GDM1 (cell line): Measurements from ENCODE around the gene RXRA.

Experiments used
- DNase-seq: peaks from one replicate; lab custom pipeline; 2025; lab: John Stamatoyannopoulos, UW

Gene RXRA

DNA sequence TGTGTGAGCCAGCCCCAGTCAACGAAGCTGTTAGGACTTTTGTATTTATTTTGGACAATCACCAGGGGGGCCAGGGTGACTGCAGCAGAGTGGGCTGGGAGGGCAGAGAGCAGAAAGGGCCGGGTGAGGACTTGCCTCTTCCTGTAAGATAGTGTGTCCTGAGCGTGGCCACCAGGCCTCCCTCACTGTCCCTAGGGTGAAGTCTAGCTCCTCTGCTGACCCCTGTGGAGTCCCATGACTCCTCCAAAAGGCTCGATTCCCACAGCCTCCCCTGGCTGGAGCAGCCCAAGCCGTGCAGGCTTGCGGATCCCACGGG lies 147.8 kb downstream of the RXRA start:
- DNase-seq: no peak

DNA sequence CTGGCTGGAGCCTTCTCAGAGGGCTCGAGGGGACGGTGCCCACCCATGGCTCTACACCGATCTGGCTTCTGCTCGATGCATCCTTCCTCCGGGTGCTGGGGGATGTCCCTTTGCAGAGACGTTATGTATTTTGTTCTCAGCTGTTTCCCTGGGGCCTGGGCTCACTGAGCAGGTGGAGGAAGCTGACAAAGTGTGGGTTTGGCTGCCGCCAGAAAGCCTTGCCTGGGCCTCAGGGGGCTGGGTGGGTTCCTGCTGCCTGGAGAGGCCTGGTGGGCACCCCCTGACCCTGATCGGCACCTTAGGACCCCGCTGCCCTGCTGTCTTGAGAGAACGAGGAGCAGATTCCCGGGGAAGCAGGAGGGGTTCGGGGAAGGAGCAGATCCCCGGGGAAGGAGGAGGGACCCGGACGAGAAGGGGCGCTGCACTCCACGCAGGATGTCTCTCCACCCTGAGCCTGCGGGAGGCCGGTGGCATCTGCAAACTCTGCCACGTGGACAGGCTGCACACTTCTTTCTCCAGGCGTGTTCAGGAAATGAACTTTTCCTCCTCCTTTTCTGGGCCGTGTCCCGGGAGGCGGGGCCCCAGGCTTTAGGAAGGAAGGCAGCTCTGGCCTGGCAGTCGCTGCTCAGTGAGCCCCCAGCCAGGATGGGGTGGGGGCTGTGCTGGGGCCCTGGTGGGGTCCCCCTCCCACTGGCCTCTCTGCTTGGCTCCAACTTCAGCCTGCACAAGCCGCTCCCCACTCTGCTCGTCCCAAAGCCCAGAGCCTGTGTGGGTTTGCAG lies 148.9 kb downstream of the RXRA start:
- peak; percentile 52 for DNase-seq

DNA sequence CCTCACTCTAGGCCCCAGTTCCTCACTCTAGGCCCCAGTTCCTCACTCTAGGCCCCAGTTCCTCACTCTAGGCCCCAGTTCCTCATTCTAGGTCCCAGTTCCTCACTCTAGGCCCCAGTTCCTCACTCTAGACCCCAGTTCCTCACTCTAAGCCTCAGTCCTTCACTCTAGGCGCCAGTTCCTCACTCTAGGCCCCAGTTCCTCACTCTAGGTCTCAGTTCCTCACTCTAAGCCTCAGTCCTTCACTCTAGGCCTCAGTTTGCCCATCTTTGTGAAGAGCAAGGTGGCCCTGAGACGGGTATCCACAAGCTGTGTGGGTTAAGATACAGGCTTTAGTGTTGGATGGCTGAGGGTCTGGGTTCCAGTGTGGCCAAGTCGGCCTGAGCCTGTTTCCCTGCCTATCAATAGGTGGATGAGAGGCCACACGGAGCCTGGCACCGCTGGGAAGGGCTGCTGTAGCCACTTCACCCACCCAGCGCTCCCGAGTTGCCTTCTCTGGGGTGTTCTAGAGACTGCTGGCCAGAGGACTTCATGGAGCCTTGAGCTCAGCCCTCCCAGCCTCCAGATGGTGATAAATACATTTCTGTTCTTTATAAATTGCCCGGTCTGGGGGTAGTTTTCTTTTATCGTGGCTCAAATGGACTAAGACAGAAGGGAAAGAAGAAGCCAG lies 150.2 kb downstream of the RXRA start:
- DNase-seq: no peak

DNA sequence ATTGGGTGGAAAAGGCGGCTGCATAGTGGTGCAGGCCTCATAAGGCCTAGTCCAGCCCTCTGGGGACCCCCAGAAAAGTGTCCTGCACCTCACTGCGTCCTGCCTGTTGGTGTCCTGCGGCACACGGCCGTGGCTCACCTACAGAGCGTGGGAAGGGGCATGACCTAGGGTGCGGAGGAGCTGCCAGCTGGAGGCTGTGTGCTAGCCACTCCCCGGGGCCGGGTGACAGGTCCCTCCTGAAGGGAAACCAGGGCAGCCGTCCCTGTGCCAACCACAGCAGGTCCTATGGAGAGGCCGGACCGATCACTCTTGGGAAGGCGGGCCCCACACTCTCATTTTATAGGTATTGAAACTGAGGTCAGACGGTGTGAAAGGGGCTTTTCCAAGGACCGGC lies 150.7 kb downstream of the RXRA start:
- no peak for DNase-seq

DNA sequence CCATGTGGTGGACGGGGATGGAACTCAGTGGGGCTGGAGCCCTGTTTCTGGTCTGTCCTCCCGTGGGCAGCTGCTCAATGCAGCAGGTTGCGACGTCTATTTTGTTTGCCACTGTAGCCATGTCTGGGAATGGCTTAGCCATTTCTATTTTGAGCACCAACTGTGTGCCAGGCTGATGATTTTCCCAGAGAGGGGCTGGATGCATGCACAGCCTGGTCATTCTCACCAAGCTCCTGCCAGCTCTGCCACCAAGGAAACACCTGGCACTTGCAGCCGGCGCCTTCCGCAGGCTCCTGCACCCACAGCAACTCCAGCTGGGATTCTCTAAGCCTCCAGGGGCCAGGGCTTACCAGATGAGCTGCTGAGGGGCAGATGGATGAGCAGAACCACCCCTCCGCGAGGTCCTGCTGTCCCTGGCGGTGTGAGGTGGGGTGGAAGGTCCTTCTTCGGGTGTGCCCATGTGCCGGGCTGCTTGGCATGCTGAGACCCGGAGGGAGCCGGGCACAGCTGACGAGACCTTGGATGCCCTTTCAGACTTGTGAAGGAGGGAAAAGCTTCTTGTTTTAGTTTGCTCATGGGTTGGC lies 151.2 kb downstream of the RXRA start:
- DNase-seq: no peak

DNA sequence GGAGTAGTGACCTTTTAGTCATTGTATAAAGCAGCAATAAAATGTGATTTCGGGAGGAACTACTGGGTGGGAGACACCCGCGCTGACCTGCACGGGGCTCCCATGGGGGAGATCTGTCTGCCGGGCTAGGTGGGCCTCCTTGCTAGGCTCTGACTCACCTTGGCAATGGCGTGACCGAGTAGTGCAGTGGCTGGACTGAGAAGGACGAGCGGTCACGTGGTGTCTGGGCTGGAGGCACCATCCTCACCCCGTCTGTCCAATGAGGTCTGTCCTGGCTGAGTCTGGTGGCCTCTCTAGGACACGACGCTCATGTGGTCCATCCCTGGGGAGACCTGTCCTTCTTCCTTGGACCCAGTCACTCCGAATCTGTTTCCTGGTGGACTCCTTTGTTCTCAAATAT lies 151.7 kb downstream of the RXRA start:
- DNase-seq: no peak

DNA sequence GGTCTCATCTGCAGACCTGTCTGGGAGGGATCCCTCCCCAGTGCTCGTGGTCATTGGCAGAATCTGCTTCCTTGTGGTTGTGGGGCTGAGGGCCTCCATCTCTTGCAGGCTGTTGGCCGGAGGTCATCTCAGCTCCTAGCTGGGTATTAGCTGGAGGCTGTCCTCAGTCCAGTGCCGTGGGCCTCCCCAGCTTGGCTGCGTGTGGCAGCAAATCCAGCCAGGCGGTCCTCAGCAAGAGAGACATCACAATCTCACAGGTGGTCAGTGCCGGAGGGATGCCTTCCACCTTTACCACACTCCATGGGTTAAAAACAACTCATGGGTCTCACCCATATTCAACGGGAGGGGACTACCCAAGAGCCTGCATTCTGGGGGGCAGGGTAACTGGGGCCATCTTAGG lies 155.5 kb downstream of the RXRA start:
- no peak for DNase-seq

DNA sequence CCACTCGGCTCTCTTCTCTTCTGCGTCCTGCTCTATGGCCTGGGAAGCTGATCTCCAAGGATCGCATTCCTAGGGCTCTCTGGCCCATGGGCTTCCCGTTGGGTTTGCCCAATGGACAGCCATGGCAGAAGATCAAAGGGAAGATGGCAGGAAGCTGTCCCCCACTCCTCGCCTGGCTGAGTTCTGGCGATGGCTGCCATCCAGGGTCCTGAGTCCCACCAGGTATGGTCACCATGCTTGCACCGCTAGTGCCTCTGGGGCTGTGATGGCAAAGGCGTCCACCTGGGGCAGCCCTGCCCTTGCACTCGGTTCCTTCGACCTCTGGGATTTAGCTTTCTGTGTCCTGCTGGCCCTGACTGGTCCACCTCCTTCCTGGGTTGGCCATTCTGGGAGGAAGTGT lies 156.0 kb downstream of the RXRA start:
- DNase-seq: no peak

DNA sequence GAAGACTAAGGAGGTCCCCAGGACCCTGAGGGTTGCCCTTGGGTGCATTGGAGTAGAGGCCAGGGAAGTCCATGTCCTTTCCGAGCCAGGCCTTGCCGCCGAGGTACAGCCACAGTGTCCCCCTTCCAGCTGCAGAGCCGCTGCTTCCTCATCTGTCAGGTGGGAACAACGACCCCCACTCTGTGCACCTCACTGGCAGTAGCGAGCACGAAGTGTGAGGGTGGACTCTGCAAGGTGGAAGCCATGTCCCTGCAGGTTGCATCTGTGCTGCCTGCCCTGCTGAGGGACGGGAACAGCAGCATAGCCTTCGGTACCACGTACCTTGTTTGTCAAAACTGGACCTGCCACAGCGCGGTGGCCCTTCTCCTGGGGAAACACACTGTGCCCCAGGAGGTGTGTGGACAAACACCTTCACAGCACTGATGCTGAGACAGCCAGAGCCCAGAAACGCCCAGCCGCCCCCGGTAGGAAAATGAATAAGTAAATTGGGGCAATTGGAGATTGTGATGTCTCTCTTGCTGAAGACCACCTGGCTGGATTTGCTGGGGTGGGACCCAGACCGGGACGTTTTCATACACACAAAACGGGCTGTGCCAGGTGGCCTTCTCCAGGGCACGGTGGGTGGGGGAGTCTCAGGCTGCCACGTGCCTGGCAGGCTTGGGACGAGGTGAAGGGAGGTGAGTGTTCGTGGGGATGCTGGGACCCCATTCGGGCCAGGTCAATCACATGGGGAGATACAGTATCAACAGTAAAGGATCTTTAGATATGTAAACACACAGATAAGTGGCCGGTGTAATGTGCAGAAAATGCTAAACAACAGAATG lies 157.3 kb downstream of the RXRA start:
- no peak for DNase-seq

DNA sequence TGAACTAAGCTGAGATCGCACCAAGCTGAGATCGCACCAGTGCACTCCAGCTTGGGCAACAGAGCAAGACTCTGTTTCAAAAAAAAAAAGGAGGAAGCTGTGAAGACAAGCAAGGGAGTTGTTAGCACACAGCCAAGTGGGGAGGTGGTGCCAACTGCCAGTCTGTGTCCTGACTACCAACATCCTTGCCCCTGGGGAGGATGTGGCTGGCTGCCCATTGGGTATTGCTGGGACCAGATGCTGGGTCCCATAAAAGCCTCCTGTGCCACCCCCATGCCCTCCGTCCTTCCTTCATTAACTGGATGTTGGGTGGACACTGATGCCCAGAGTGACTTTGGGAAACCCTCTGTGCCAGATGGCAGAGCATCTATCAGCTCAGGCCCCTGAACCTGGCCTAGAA lies 158.2 kb downstream of the RXRA start:
- no peak for DNase-seq

DNA sequence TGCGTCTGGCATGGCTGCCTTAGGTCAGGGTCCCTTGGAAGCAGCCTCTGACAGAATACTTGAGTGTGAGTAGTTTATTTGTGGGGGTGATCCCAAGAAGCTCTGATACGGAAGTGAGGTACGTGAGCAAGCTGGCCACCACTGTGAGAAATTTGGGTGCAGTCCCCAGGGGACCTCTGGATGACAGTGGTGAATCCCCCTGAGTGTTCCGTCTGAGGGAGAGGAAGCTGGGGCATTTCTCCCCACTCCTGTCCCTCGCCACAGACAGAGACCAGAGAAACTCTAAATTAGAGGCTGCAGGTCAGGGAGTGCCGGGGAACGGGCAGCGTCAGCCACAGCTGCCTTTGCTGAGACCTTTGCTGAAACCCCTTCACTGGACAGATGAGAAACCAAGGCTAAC lies 159.4 kb downstream of the RXRA start:
- no peak for DNase-seq

DNA sequence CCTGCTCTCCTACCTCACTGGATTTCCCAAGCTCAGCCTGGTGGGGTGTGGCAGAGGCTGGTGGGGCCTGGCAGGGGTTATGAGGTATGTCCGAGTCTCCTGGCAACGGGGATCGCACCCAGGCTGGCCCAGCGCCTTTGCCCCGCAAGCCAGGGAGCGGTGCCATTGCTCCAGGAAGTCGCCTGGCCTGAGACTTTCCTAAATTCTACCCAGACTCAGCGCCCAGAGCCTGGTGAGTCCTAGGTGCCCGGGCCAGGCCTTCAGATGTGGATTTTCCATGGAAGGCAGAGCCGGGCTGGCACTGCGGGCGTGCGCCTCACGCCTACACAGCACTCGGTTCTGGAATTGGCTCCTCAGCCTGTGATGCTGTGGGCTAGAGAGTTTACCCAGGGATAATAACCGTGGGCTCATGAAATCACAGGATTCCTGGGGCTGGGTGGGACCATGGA lies 159.9 kb downstream of the RXRA start:
- no peak for DNase-seq

DNA sequence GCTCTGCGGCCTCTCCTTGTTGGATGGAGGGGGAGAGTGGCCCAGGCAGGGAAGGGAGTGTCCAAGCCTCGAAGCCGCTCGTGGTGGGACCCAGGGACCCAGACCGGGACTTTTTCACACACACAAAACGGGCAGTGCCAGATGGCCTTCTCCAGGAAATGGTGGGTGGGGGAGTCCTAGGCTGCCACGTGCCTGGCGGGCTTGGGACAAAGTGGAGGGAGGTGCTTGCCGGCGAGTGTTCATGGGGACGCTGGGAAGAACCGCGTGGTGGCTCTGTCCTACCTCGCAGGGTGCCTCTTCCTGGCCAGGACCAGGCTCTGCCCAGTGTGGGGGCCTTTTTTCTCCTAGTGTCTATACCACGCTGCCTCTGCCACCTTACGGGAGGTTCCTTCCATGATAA lies 160.3 kb downstream of the RXRA start:
- no peak for DNase-seq
